Neuronal stem cell (in vitro differentiated cells): Measurements from ENCODE around the gene CAMKV.

Experiments
- DNase-seq: peaks from one replicate; pipeline ENCODE4 v3.0.0-alpha.2; 2013; ENCODE audit warnings: low spot score
- H2AFZ ChIP-seq: one replicate; pipeline ENCODE4 v1.6.1; 2013; ENCODE audit warnings: mild to moderate bottlenecking, low read length, inconsistent platforms
- H2AK5ac ChIP-seq: 2 replicates; pipeline ENCODE4 v1.6.1; 2013; ENCODE audit warnings: low read depth, mild to moderate bottlenecking, inconsistent platforms, low read length, moderate library complexity, mixed read lengths
- H2BK120ac ChIP-seq: 2 replicates; pipeline ENCODE4 v1.6.1; 2013; ENCODE audit warnings: low read depth, mild to moderate bottlenecking, inconsistent platforms, low read length, moderate library complexity, mixed read lengths
- H2BK12ac ChIP-seq: one replicate; pipeline ENCODE4 v1.6.1; 2013; ENCODE audit warnings: low read length, inconsistent platforms
- H2BK15ac ChIP-seq: 2 replicates; pipeline ENCODE4 v1.6.1; 2013; ENCODE audit warnings: mild to moderate bottlenecking, low read length, inconsistent platforms, mixed read lengths
- H2BK5ac ChIP-seq: one replicate; pipeline ENCODE4 v1.6.1; 2013; ENCODE audit warnings: inconsistent platforms, mild to moderate bottlenecking, low read length, moderate library complexity
- H3K14ac ChIP-seq: one replicate; pipeline ENCODE4 v1.6.1; 2013; ENCODE audit warnings: low read length, inconsistent platforms
- H3K18ac ChIP-seq: 2 replicates; pipeline ENCODE4 v1.6.1; 2013; ENCODE audit warnings: low read length, inconsistent platforms
- H3K23ac ChIP-seq: 2 replicates; pipeline ENCODE4 v1.6.1; 2013; ENCODE audit warnings: low read depth, mild to moderate bottlenecking, mixed read lengths, low read length, inconsistent platforms; ENCODE audit not compliant: poor library complexity
- H3K27ac ChIP-seq: replicated peaks from 3 replicates; pipeline ENCODE4 v1.5.1; 2013; ENCODE audit warnings: low read length, inconsistent platforms
- H3K27me3 ChIP-seq, 3 experiments: 2 replicates each; pipeline ENCODE4 v1.6.1; 2013; ENCODE audit warnings: low read length in 3 of 3, mild to moderate bottlenecking in 2 of 3, inconsistent platforms in 1 of 3, low read depth in 1 of 3, mixed read lengths in 1 of 3, moderate library complexity in 1 of 3; ENCODE audit not compliant: control insufficient read depth in 3 of 3, insufficient read depth in 3 of 3
- H3K36me3 ChIP-seq, 2 donors: replicated peaks in 1 of 2; 2 replicates each; pipeline ENCODE4 v1.6.1; 2013; ENCODE audit warnings: low read length in 2 of 2; ENCODE audit not compliant: control insufficient read depth in 2 of 2, insufficient read depth in 2 of 2
- H3K4ac ChIP-seq: 2 replicates; pipeline ENCODE4 v1.6.1; 2013; ENCODE audit warnings: inconsistent platforms, mild to moderate bottlenecking, low read length, moderate library complexity
- H3K4me1 ChIP-seq, 2 donors: 1 replicate in 1 of 2; 2 replicates in 1 of 2; pipeline ENCODE4 v1.6.1; 2013; ENCODE audit warnings: low read length in 2 of 2, low read depth in 1 of 2; ENCODE audit not compliant: control insufficient read depth in 2 of 2, insufficient read depth in 1 of 2
- H3K4me2 ChIP-seq: one replicate; pipeline ENCODE4 v1.6.1; 2013; ENCODE audit warnings: mild to moderate bottlenecking, low read length, inconsistent platforms; ENCODE audit not compliant: insufficient read depth, poor library complexity, severe bottlenecking
- H3K4me3 ChIP-seq, 2 donors: 2 replicates each; pipeline ENCODE4 v1.5.1; 2013; ENCODE audit warnings: low read length in 2 of 2, mild to moderate bottlenecking in 2 of 2, inconsistent platforms in 1 of 2, moderate library complexity in 1 of 2
- H3K79me1 ChIP-seq: one replicate; pipeline ENCODE4 v1.6.1; 2013; ENCODE audit warnings: low read depth, mild to moderate bottlenecking, inconsistent platforms, low read length, moderate library complexity
- H3K9ac ChIP-seq: one replicate; pipeline ENCODE4 v1.6.1; 2013; ENCODE audit warnings: mild to moderate bottlenecking, low read depth, low read length, inconsistent platforms; ENCODE audit not compliant: poor library complexity
- H3K9me3 ChIP-seq, 2 donors: replicated peaks in 1 of 2; 2 replicates each; pipeline versions ENCODE3 to v1.6.1; 2013; ENCODE audit warnings: low read length in 2 of 2, mild to moderate bottlenecking in 2 of 2, inconsistent platforms in 1 of 2, low read depth in 1 of 2, mixed read lengths in 1 of 2, moderate library complexity in 1 of 2; ENCODE audit not compliant: control insufficient read depth in 2 of 2, insufficient read depth in 1 of 2
- H4K8ac ChIP-seq: one replicate; pipeline ENCODE4 v1.6.1; 2013; ENCODE audit warnings: low read depth, mild to moderate bottlenecking, inconsistent platforms, low read length, moderate library complexity
- H4K91ac ChIP-seq: one replicate; pipeline ENCODE4 v1.6.1; 2013; ENCODE audit warnings: low read length, low read depth, mild to moderate bottlenecking, inconsistent platforms; ENCODE audit not compliant: poor library complexity
- WGBS, 2 donors: extraction: QIAGEN DNeasy Blood & Tissue Kit; methylation state at CpG; one replicate each; pipeline ENCODE4 v1.1.7; 2013; ENCODE audit warnings: missing lambda C conversion rate in 2 of 2, mixed read lengths in 1 of 2; ENCODE audit not compliant: insufficient read length in 2 of 2, insufficient replicate concordance in 1 of 2; ENCODE audit errors: extremely low coverage in 2 of 2; 5-methylcytosine and 5-hydroxymethylcytosine counted together

CAMKV gene

DNA sequence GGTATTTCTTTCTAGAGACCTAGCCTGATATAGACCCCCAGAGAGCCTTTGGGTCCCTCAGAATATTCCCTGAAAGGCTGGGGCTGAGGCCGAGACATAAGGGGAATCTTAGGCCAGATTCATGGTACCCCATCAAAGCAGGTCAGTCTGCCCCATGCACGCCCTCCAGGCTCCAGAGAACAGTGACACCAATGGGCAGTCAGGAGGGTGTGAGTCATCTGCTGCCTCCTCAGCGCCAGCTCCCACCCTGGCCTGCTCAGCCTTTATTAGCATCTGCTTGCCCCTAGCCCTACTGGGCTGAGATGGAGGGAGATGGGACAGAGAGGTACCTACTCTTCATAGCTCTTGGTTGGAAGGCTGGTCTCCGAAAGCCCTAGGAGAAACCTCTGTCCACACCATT, 14.3 kb upstream of the CAMKV start:
- peak overlapping the region; percentile 18 for H2BK120ac ChIP-seq
- H3K27ac ChIP-seq: no peak overlapping the region
- H3K9me3 ChIP-seq: peaks cover 0 to 2% of the 10 kb centered on the region in 2 donors
- no peak overlapping the region for H3K9ac ChIP-seq
- no peak overlapping the region for H2BK12ac ChIP-seq
- H4K8ac ChIP-seq: no peak overlapping the region
- no peak overlapping the region for H3K4ac ChIP-seq
- H2BK5ac ChIP-seq: no peak overlapping the region
- peak overlapping the region; percentile 60 for H2BK15ac ChIP-seq
- no peak overlapping the region for H2AFZ ChIP-seq
- no peak overlapping the region for H3K18ac ChIP-seq
- H3K4me2 ChIP-seq: no peak overlapping the region
- H3K36me3 ChIP-seq: no peaks in the 10 kb centered on the region
- DNase-seq: no peak
- H3K14ac ChIP-seq: no peak overlapping the region
- no peaks in the 10 kb centered on the region for H3K79me1 ChIP-seq
- H3K4me3 ChIP-seq: no peak overlapping the region
- peak overlapping the region; percentile 60 for H2AK5ac ChIP-seq
- peaks cover 22 to 31% of the 10 kb centered on the region in 2 donors for H3K4me1 ChIP-seq
- no CpG with 5 or more reads among the region's 4 CpGs for WGBS, 2 donors
- no peaks in the 10 kb centered on the region for H3K27me3 ChIP-seq
- H3K23ac ChIP-seq: peak overlapping the region; percentile 71
- H4K91ac ChIP-seq: peak overlapping the region; percentile 38

DNA sequence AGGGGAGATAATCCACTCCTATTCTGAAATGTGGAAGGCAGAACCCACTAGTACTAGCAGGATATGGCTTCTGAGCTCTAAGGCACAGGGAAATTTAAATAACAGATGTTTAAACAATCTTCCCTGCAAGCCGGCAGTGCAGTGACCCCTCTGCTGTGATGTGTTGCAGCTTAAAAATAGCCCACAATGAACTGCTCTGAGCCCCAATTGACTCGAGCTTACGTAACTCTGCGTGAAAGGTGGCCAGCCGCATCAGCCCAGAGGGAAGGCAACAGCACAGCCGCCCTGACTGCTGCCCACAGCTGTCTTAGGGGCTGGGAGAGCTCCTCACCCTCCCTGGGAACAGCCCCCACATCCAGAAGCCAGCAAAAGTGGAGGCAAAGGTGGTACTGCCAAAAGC, 12.5 kb upstream of the CAMKV start:
- H2AFZ ChIP-seq: peak overlapping the region; percentile 74
- H2BK5ac ChIP-seq: no peak overlapping the region
- H4K8ac ChIP-seq: no peak overlapping the region
- H3K27ac ChIP-seq: no peak overlapping the region
- peak overlapping the region; percentile 92 for H2BK12ac ChIP-seq
- peaks cover 0 to 2% of the 10 kb centered on the region in 2 donors for H3K9me3 ChIP-seq
- no peak overlapping the region for H3K23ac ChIP-seq
- no CpG with 5 or more reads among the region's 6 CpGs for WGBS, 2 donors
- peaks cover 25 to 33% of the 10 kb centered on the region in 2 donors for H3K4me1 ChIP-seq
- no peak for DNase-seq
- H2BK120ac ChIP-seq: no peak overlapping the region
- no peak overlapping the region for H3K4me2 ChIP-seq
- peak overlapping the region; percentile 32 for H2AK5ac ChIP-seq
- H3K36me3 ChIP-seq: no peaks in the 10 kb centered on the region
- no peaks in the 10 kb centered on the region for H3K27me3 ChIP-seq
- no peak overlapping the region for H4K91ac ChIP-seq
- H3K4ac ChIP-seq: no peak overlapping the region
- H2BK15ac ChIP-seq: peak overlapping the region; percentile 44
- no peak overlapping the region for H3K9ac ChIP-seq
- no peak overlapping the region for H3K4me3 ChIP-seq
- H3K79me1 ChIP-seq: no peaks in the 10 kb centered on the region
- H3K14ac ChIP-seq: no peak overlapping the region
- H3K18ac ChIP-seq: peak overlapping the region; percentile 63

DNA sequence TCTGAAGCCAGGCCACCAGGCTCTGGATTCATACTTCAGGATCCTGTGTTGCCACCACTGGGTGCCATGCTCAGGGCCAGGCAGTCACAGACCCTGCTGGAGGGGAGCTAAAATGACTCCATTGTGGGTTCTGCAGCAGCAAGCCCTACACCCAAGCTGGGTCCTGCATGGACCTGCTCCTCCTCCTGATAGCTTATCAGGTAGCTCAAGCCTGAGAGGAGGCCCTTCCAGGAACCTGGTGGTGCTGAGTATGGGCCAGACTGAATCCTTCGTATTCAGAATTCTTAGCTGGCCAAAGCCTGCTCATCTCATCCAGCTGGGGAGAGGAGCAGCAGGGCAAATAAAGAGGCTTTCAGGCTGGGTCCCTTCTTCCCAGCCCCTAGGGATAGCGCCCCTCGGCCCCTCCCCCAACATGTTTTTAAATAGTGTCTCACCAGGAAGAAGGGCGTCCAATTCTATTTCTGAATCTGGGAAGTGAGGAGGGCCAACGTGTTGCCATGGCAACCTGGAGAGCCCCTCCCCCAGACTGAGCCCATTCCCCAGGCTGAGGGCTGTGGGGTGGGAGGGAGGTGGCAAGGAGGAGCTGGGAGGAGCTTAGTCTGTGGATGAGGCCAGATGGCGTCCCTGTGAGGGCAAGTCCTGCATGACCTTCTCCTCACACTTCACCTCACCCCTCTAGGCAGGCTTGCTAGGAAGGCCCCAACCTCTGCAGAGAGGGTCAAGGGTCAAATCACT, 11.0 kb upstream of the CAMKV start:
- H3K4me3 ChIP-seq: peak overlapping the region in 1 of 2 donors; percentile 12
- no CpG with 5 or more reads among the region's 6 CpGs for WGBS, 2 donors

GRCh38 chr3:49879721-49880120, 10.0 kb upstream of the CAMKV start:
- no peak overlapping the region for H3K14ac ChIP-seq
- no peak for DNase-seq
- H3K27ac ChIP-seq: no peak overlapping the region
- H2AFZ ChIP-seq: no peak overlapping the region
- no peaks in the 10 kb centered on the region for H3K36me3 ChIP-seq
- no peak overlapping the region for H3K9ac ChIP-seq
- no CpG with 5 or more reads among the region's 2 CpGs for WGBS, 2 donors
- no peak overlapping the region for H4K8ac ChIP-seq
- H2BK120ac ChIP-seq: no peak overlapping the region
- H2BK15ac ChIP-seq: peak overlapping the region; percentile 65
- H3K9me3 ChIP-seq: no peaks in the 10 kb centered on the region
- no peaks in the 10 kb centered on the region for H3K79me1 ChIP-seq
- H3K18ac ChIP-seq: peak overlapping the region; percentile 40
- no peak overlapping the region for H2AK5ac ChIP-seq
- H3K23ac ChIP-seq: no peak overlapping the region
- no peak overlapping the region for H2BK5ac ChIP-seq
- no peak overlapping the region for H3K4me2 ChIP-seq
- no peak overlapping the region for H4K91ac ChIP-seq
- H2BK12ac ChIP-seq: no peak overlapping the region
- H3K4me3 ChIP-seq: no peak overlapping the region
- no peaks in the 10 kb centered on the region for H3K27me3 ChIP-seq
- H3K4me1 ChIP-seq: peaks cover 25 to 33% of the 10 kb centered on the region in 2 donors
- no peak overlapping the region for H3K4ac ChIP-seq

More for the DNA sequence above, 11.0 kb upstream of the CAMKV start:
- Histone ChIP-seq H3K36me3 (no peaks in the 10 kb centered on the region), H3K27ac (peak overlapping the region; percentile 83), H2AK5ac (peak overlapping the region; percentile 20), H3K18ac (peak overlapping the region; percentile 57), H3K79me1 (no peaks in the 10 kb centered on the region), H4K8ac (no peak overlapping the region), H3K4me2 (peak overlapping the region; percentile 13), H3K4me1 (peaks cover 25 to 33% of the 10 kb centered on the region in 2 donors), H3K23ac (no peak overlapping the region), H2BK120ac (no peak overlapping the region), H3K14ac (no peak overlapping the region), H3K9me3 (peaks cover 0 to 2% of the 10 kb centered on the region in 2 donors), H2AFZ (peak overlapping the region; percentile 73), H3K4ac (no peak overlapping the region), H3K27me3 (no peaks in the 10 kb centered on the region), H2BK12ac (no peak overlapping the region), H3K9ac (no peak overlapping the region), H4K91ac (no peak overlapping the region), H2BK15ac (no peak overlapping the region), H2BK5ac (peak overlapping the region; percentile 8)
- DNase-seq: peak; percentile 76
